Stimulated activated CD8-positive, alpha-beta memory T cell treated with anti-CD3 and anti-CD28 coated beads, Interleukin-15, amount 100 ng/mL, for 1 hour (primary cell): ENCODE measurements around the gene SRD5A3.

Experiments used
- DNase-seq: peaks from one replicate; pipeline ENCODE4 v3.0.0-alpha.2; 2020; ENCODE audit warnings: low read depth

Gene SRD5A3

GRCh38 chr4:55345980-55346850 lies at the start of gene SRD5A3:
SRD5A3 (plus strand) TSS chr4:55346242; CDS start chr4:55346337, 95 bp downstream.
- peak; percentile 66 for DNase-seq

GRCh38 chr4:55297346-55297745 lies 48.7 kb upstream of the SRD5A3 start:
- DNase-seq = no peak

- DNase-seq = no peak
These were observed 42.3 kb upstream of the SRD5A3 start for GRCh38 chr4:55303760-55304165.

- no peak for DNase-seq
These were observed 41.7 kb upstream of the SRD5A3 start for GRCh38 chr4:55304303-55304702.

- DNase-seq = no peak
These were observed 38.0 kb upstream of the SRD5A3 start for GRCh38 chr4:55308071-55308470.

- no peak for DNase-seq
These were observed 34.1 kb upstream of the SRD5A3 start for GRCh38 chr4:55311792-55312488.

GRCh38 chr4:55312489-55313101 lies 33.4 kb upstream of the SRD5A3 start:
- no peak for DNase-seq

- no peak for DNase-seq
These were observed 31.8 kb upstream of the SRD5A3 start for GRCh38 chr4:55314141-55314820.

- no peak for DNase-seq
These were observed 27.6 kb upstream of the SRD5A3 start for GRCh38 chr4:55318175-55319129.

- peak; percentile 7 for DNase-seq
These were observed 24.3 kb upstream of the SRD5A3 start for GRCh38 chr4:55321707-55322264.

- DNase-seq = no peak
These were observed 22.7 kb upstream of the SRD5A3 start for GRCh38 chr4:55323375-55323774.

- no peak for DNase-seq
These were observed 19.4 kb upstream of the SRD5A3 start for GRCh38 chr4:55326629-55327028.

- no peak for DNase-seq
These were observed 17.0 kb upstream of the SRD5A3 start for GRCh38 chr4:55329012-55329411.

- no peak for DNase-seq
These were observed 15.8 kb upstream of the SRD5A3 start for GRCh38 chr4:55330241-55330640.

- no peak for DNase-seq
These were observed 9.7 kb upstream of the SRD5A3 start for GRCh38 chr4:55336138-55337034.

GRCh38 chr4:55337944-55338343 lies 8.1 kb upstream of the SRD5A3 start:
- DNase-seq = no peak

- DNase-seq = no peak
These were observed 7.6 kb upstream of the SRD5A3 start for GRCh38 chr4:55338486-55338885.

GRCh38 chr4:55340266-55340665 lies 5.8 kb upstream of the SRD5A3 start:
- DNase-seq = no peak

- DNase-seq = no peak
These were observed 2.2 kb upstream of the SRD5A3 start for GRCh38 chr4:55343887-55344286.

GRCh38 chr4:55345054-55345453 lies 988 bp upstream of the SRD5A3 start:
- no peak for DNase-seq
